ENCODE data around the gene MCF2.

MCF2 gene

GRCh38 chrX:139738581-139738980, 30.6 kb upstream of the MCF2 start:
- Histone ChIP-seq H3K36me3 (ENCODE audit: control insufficient read depth in 2 of 2, insufficient read depth in 1 of 2, low read length in 2 of 2) (peaks cover 0 to 33% of the 10 kb centered on the region in 2 experiments; a peak in 1 of 3 replicates), H3K4me1 (ENCODE audit: control insufficient read depth, insufficient read depth, low read length) (peaks cover 3% of the 10 kb centered on the region; the same call in 1 of the 2 replicates), H3K4me3 (ENCODE audit: low read depth, low read length) (no peak overlapping the region), H3K9me3 (ENCODE audit: control insufficient read depth, insufficient read depth, low read depth, low read length) (no peaks in the 10 kb centered on the region; the same call in 1 of the 2 replicates), H3K27ac (ENCODE audit: extremely low read depth, low read depth, low read length) (no peak overlapping the region)
- ChIA-PET POLR2A (no interaction called here), CTCF (interaction anchor here (0.5 kb wide), 1 partner anchor 18 kb away, joined by 3 read pairs; no protein-coding TSS in a partner anchor)
- TF ChIP-seq ZNF10 (tag by site-specific recombination; IDR thresholded peaks at IDR 0.05) (peak; percentile 51; the same call in 1 of the 2 replicates), ZNF548 (tag by site-specific recombination; IDR thresholded peaks at IDR 0.05) (no peak), PRDM10 (tag by site-specific recombination; IDR thresholded peaks at IDR 0.05) (peak; percentile 69)

- no peak overlapping the region for H3K4me3 ChIP-seq (ENCODE audit: low read depth, low read length)
- TF ChIP-seq, protein P1, sequence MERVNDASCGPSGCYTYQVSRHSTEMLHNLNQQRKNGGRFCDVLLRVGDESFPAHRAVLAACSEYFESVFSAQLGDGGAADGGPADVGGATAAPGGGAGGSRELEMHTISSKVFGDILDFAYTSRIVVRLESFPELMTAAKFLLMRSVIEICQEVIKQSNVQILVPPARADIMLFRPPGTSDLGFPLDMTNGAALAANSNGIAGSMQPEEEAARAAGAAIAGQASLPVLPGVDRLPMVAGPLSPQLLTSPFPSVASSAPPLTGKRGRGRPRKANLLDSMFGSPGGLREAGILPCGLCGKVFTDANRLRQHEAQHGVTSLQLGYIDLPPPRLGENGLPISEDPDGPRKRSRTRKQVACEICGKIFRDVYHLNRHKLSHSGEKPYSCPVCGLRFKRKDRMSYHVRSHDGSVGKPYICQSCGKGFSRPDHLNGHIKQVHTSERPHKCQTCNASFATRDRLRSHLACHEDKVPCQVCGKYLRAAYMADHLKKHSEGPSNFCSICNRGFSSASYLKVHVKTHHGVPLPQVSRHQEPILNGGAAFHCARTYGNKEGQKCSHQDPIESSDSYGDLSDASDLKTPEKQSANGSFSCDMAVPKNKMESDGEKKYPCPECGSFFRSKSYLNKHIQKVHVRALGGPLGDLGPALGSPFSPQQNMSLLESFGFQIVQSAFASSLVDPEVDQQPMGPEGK (tag by site-specific recombination; IDR thresholded peaks at IDR 0.05), result no peak
- TF ChIP-seq GLIS1 (tag by site-specific recombination; IDR thresholded peaks at IDR 0.05), result no peak
- no peak for TF ChIP-seq ZNF132 (tag by site-specific recombination; IDR thresholded peaks at IDR 0.05; ENCODE audit: borderline replicate concordance)
- TF ChIP-seq ZNF624 (tag by site-specific recombination; IDR thresholded peaks at IDR 0.05), result no peak
- no peak for TF ChIP-seq KLF7 (tag by site-specific recombination; IDR thresholded peaks at IDR 0.05; ENCODE audit: borderline replicate concordance)
- no peak for TF ChIP-seq ZNF654 (tag by site-specific recombination; IDR thresholded peaks at IDR 0.05; ENCODE audit: low read depth)
- TF ChIP-seq, protein P2, sequence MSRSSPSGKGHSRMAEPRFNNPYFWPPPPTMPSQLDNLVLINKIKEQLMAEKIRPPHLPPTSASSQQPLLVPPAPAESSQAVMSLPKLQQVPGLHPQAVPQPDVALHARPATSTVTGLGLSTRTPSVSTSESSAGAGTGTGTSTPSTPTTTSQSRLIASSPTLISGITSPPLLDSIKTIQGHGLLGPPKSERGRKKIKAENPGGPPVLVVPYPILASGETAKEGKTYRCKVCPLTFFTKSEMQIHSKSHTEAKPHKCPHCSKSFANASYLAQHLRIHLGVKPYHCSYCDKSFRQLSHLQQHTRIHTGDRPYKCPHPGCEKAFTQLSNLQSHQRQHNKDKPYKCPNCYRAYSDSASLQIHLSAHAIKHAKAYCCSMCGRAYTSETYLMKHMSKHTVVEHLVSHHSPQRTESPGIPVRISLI (tag by site-specific recombination; IDR thresholded peaks at IDR 0.05), result no peak
- TF ChIP-seq ZBTB48 (tag by site-specific recombination; IDR thresholded peaks at IDR 0.05), result no peak
- peaks cover 0 to 36% of the 10 kb centered on the region in 2 experiments; a peak in 1 of 3 replicates for H3K36me3 ChIP-seq (ENCODE audit: control insufficient read depth in 2 of 2, insufficient read depth in 1 of 2, low read length in 2 of 2)
- no peak overlapping the region for H3K27ac ChIP-seq (ENCODE audit: extremely low read depth, low read depth, low read length)
- H3K4me1 ChIP-seq (ENCODE audit: control insufficient read depth, insufficient read depth, low read length), result peaks cover 3% of the 10 kb centered on the region; the same call in 1 of the 2 replicates
- ChIA-PET CTCF (interaction anchor here (0.5 kb wide), 2 partner anchors 175 to 1609 kb away, joined by 3 to 4 read pairs; no protein-coding TSS in a partner anchor), POLR2A (no interaction called here)
- no peaks in the 10 kb centered on the region for H3K9me3 ChIP-seq (ENCODE audit: control insufficient read depth, insufficient read depth, low read depth, low read length)
Measured at GRCh38 chrX:139736151-139736550, 28.2 kb upstream of the MCF2 start.

DNA sequence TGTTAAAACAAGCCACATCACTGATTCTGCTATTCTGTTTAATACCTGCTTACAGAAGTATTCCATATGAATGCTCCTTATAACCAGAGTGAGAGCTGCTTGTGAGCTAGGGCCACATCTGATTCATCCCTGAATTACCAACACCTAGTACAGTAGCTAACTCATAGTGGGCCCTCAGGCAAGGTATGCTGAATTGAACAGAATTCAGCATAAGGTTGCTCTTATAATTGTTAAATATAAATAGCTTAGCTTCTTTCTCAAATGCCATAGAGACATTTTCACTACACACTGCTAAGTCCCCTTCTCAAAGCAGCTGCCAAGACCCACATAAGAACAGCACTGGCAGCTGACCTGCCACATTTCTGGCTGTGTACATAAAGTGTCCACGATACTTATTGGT, 27.0 kb upstream of the MCF2 start:
- no peak overlapping the region for H3K4me3 ChIP-seq (ENCODE audit: low read depth, low read length)
- H3K36me3 ChIP-seq (ENCODE audit: control insufficient read depth in 2 of 2, insufficient read depth in 1 of 2, low read length in 2 of 2), result peaks cover 0 to 27% of the 10 kb centered on the region in 2 experiments; a peak in 1 of 3 replicates
- peaks cover 3% of the 10 kb centered on the region; the same call in 1 of the 2 replicates for H3K4me1 ChIP-seq (ENCODE audit: control insufficient read depth, insufficient read depth, low read length)
- no peaks in the 10 kb centered on the region for H3K9me3 ChIP-seq (ENCODE audit: control insufficient read depth, insufficient read depth, low read depth, low read length)
- TF ChIP-seq ZNF423 (tag by site-specific recombination; IDR thresholded peaks at IDR 0.05), result no peak
- TF ChIP-seq ZNF677 (tag by site-specific recombination; IDR thresholded peaks at IDR 0.05), result 0 out of 2 replicates have a peak, but pooled peaks have one; percentile 38
- ChIA-PET POLR2A (no interaction called here), CTCF (interaction anchor here (0.6 to 1.0 kb wide), 2 partner anchors 13 to 34 kb away, joined by 3 read pairs; no protein-coding TSS in a partner anchor)
- no peak overlapping the region for H3K27ac ChIP-seq (ENCODE audit: extremely low read depth, low read depth, low read length)
